Thoracic aorta (tissue), 2 donors: Measurements from ENCODE around the gene GPR158. TPM values are rescaled to one million over a fixed set of nuclear protein-coding genes. Genes with fewer than 3 reads are reported as not detected.

Experiments
- ATAC-seq: fragments of 150-250 bp; one replicate; pipeline ENCODE4 v1.8.0; 2017; ENCODE audit warnings: low read depth; ENCODE audit not compliant: insufficient number of reproducible peaks, low FRiP score
- DNase-seq: peaks from one replicate; pipeline ENCODE4 v3.0.0-alpha.2; 2020; ENCODE audit warnings: low spot score
- H3K27ac ChIP-seq, 2 donors: fragments of 200-600 bp; sonication (generic); 1 replicate in 1 of 2; 2 replicates in 1 of 2; pipeline ENCODE4 v1.5.1; 2016; ENCODE audit warnings: mild to moderate bottlenecking in 2 of 2, moderate library complexity in 2 of 2
- H3K27me3 ChIP-seq: fragments of 200-600 bp; sonication (generic); replicated peaks from 2 replicates; pipeline ENCODE4 v1.6.0; 2016; ENCODE audit warnings: mild to moderate bottlenecking; ENCODE audit not compliant: insufficient read depth
- H3K36me3 ChIP-seq: fragments of 200-600 bp; sonication (generic); one replicate; pipeline ENCODE4 v1.5.1; 2016
- H3K4me1 ChIP-seq, 2 donors: fragments of 200-600 bp; sonication (generic); 1 replicate in 1 of 2; 2 replicates in 1 of 2; pipeline versions ENCODE4 v1.5.1 to v1.6.0; 2016; ENCODE audit warnings: low read depth in 2 of 2, mild to moderate bottlenecking in 1 of 2; ENCODE audit not compliant: control insufficient read depth in 1 of 2
- H3K4me3 ChIP-seq: fragments of 200-600 bp; sonication (generic); 2 replicates; pipeline ENCODE4 v1.5.1; 2016; ENCODE audit warnings: mild to moderate bottlenecking
- H3K9me3 ChIP-seq: fragments of 200-600 bp; sonication (generic); 2 replicates; pipeline ENCODE4 v1.5.1; 2016
- total RNA-seq, 2 donors: library from RNA; depleted of rRNA; stranded (reverse); fragments of >200 nt; gene quantifications; one replicate each; pipeline versions ENCODE4 v1.1.0 to v1.2.3, GENCODE V29; 2016
- TF ChIP-seq, protein P1 (sequence below): fragments of 200-600 bp; sonication (generic); IDR thresholded peaks from one replicate; pipeline ENCODE4 v1.5.1; 2019; ENCODE audit warnings: antibody characterized with exemption

The GPR158 gene
- total RNA-seq, 2 donors from 2014 or later = not detected

- no peaks in the 10 kb centered on the region for H3K36me3 ChIP-seq
- H3K27me3 ChIP-seq = no peaks in the 10 kb centered on the region
- H3K27ac ChIP-seq = no peak overlapping the region
- H3K9me3 ChIP-seq = no peaks in the 10 kb centered on the region
- H3K4me1 ChIP-seq = no peaks in the 10 kb centered on the region
- ATAC-seq (no peak), DNase-seq (no peak)
- TF ChIP-seq, protein P1, sequence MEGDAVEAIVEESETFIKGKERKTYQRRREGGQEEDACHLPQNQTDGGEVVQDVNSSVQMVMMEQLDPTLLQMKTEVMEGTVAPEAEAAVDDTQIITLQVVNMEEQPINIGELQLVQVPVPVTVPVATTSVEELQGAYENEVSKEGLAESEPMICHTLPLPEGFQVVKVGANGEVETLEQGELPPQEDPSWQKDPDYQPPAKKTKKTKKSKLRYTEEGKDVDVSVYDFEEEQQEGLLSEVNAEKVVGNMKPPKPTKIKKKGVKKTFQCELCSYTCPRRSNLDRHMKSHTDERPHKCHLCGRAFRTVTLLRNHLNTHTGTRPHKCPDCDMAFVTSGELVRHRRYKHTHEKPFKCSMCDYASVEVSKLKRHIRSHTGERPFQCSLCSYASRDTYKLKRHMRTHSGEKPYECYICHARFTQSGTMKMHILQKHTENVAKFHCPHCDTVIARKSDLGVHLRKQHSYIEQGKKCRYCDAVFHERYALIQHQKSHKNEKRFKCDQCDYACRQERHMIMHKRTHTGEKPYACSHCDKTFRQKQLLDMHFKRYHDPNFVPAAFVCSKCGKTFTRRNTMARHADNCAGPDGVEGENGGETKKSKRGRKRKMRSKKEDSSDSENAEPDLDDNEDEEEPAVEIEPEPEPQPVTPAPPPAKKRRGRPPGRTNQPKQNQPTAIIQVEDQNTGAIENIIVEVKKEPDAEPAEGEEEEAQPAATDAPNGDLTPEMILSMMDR = peak; percentile 49
- H3K4me3 ChIP-seq = no peak overlapping the region
Measured at GRCh38 chr10:25226775-25227682, 52.2 kb downstream of the GPR158 start.

- no peaks in the 10 kb centered on the region for H3K27me3 ChIP-seq
- H3K9me3 ChIP-seq = no peaks in the 10 kb centered on the region
- H3K4me3 ChIP-seq = no peak overlapping the region
- TF ChIP-seq, protein P1 = no peak
- no peaks in the 10 kb centered on the region for H3K4me1 ChIP-seq
- DNase-seq (no peak), ATAC-seq (no peak)
- H3K36me3 ChIP-seq = no peaks in the 10 kb centered on the region
- no peak overlapping the region for H3K27ac ChIP-seq
Measured at GRCh38 chr10:25231751-25232150, 57.0 kb downstream of the GPR158 start.

DNA sequence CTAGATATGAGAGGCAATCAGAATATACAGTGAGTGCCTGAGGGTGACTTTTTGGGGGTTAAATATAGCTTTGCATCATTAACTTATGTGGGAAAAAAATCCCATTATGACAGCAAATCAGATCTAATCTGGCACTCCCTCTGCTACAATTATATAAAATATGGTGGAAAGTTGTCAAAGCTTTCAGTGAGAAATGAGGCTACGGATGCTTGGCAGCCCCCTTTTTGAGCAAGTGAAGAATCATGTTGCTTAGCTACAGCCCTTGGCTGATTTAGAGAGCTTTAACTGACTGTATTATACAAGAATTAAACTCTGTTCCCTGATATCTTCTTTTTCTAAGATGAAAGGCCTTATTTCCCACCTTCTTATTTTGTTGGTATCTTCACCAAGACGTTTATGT is 57.4 kb downstream of the GPR158 start:
- H3K9me3 ChIP-seq = no peaks in the 10 kb centered on the region
- H3K27me3 ChIP-seq = no peaks in the 10 kb centered on the region
- no peaks in the 10 kb centered on the region for H3K4me1 ChIP-seq
- no peak for ATAC-seq
- TF ChIP-seq, protein P1 = no peak
- no peak overlapping the region for H3K4me3 ChIP-seq
- DNase-seq = no peak
- H3K27ac ChIP-seq = no peak overlapping the region
- no peaks in the 10 kb centered on the region for H3K36me3 ChIP-seq

DNA sequence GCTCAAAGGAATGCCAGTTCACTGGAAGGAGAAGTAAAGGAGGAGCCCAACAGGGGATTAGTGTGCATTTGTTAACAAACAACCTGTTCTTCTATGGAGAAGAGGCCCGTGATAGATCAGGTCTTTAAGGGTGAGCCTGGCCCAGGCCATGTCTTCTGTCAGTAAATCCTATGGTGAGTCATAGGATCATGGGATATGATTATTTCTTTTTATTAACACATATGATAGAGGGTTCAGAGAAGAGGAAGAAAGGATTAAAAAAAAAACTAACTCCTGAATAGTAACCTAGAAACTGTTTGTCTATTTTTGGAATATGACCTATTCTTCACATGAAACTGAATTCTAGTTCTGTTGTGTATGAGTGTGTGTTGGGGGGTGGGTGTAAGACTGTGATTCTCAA is 70.4 kb downstream of the GPR158 start:
- no peak for DNase-seq
- H3K4me1 ChIP-seq = no peaks in the 10 kb centered on the region
- no peaks in the 10 kb centered on the region for H3K27me3 ChIP-seq
- TF ChIP-seq, protein P1 = no peak
- H3K4me3 ChIP-seq = no peak overlapping the region
- H3K9me3 ChIP-seq = no peaks in the 10 kb centered on the region
- no peak for ATAC-seq
- no peak overlapping the region for H3K27ac ChIP-seq
- H3K36me3 ChIP-seq = no peaks in the 10 kb centered on the region

GRCh38 chr10:25257646-25258045 is 82.8 kb downstream of the GPR158 start:
- DNase-seq = no peak
- no peak for ATAC-seq
- Histone ChIP-seq H3K27ac (no peak overlapping the region), H3K4me1 (no peaks in the 10 kb centered on the region), H3K36me3 (no peaks in the 10 kb centered on the region), H3K9me3 (no peaks in the 10 kb centered on the region), H3K4me3 (no peak overlapping the region), H3K27me3 (no peaks in the 10 kb centered on the region)
- TF ChIP-seq, protein P1 = no peak
